ENCODE results near the gene IP6K2.
"Not testable (repeated sequence)": the region's sequence is repeated elsewhere in the genome, so short reads cannot be mapped to it uniquely, and the experiment has no call there.

Gene IP6K2, protein sequence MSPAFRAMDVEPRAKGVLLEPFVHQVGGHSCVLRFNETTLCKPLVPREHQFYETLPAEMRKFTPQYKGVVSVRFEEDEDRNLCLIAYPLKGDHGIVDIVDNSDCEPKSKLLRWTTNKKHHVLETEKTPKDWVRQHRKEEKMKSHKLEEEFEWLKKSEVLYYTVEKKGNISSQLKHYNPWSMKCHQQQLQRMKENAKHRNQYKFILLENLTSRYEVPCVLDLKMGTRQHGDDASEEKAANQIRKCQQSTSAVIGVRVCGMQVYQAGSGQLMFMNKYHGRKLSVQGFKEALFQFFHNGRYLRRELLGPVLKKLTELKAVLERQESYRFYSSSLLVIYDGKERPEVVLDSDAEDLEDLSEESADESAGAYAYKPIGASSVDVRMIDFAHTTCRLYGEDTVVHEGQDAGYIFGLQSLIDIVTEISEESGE

DNA sequence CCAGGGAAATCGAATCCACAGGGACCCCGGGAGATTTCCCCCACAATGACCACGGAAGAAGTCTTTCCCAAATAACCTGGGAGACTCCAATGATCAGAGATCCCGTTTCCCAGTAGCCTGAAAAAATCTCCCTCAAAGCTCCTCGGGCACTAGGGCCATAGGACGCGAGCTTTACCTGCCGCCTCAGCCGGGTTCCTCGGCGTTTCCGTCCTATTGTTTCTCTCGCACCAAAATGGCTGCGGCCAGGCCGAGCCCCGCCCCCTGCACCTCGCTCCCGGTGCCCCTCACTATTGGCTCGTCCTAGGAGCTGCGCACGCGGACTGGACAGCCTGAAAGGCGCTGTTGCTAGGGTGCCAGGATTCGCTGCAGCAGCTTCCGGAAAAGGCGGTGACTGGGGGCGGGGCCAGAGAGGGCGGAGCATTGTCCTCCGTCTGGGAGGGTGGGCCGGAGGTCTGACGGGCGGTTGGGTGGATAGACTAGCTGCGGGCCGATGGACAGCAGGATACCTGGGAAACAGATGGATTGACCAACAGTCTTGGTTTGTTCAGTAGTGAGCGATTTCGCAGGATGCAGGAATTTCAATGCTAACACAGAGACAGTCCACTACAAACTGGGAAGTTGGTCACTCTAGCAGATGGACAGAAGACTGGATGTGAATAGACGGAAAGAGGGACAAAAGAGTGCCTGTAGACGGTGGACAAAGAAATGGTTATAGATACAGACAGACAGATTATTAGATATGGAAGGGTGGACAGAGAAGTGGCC is at the start of gene IP6K2:
Gene IP6K2 (minus strand): TSS at position 240 of the 765 bp plus-strand sequence. CDS start 21,930 bp downstream, outside the sequence.
- peak; percentile 99 for DNase-seq

DNA sequence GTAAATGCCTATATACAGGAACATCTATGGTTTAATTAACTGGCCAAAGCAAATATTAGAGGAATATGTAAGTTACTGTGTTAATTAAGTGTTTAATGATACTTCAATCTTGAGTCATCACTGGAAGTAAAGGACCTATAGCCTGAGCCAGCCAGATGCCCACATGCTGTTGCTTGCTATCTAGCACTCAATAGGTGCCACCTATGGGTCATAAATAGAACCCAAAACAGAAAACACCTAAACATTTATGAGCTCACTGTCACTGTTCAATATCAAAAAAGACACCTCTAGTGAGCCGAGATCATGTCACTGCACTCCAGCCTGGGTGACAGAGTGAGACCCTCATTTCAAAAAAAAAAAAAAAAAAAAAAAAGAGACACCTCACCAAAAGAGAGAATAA is 48.4 kb upstream of the IP6K2 start:
- DNase-seq = no peak

DNA sequence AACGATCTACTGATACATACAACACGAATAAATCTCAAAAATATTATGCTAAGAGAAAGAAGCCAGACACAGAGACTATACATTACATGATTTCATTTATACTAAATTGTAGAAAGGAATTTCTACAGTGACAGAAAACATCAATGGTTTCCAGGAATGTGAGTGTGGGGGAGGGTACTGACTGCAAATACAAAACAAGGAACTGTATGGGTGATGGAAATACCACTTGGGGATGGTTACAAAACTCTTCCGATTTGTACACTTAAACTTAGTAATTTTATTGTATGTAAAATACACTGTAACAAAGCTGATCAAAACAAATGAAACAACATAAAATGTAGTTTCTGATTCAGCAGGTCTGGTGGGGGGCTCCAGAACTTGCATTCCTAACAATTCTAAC is 45.8 kb upstream of the IP6K2 start:
- DNase-seq = no peak

DNA sequence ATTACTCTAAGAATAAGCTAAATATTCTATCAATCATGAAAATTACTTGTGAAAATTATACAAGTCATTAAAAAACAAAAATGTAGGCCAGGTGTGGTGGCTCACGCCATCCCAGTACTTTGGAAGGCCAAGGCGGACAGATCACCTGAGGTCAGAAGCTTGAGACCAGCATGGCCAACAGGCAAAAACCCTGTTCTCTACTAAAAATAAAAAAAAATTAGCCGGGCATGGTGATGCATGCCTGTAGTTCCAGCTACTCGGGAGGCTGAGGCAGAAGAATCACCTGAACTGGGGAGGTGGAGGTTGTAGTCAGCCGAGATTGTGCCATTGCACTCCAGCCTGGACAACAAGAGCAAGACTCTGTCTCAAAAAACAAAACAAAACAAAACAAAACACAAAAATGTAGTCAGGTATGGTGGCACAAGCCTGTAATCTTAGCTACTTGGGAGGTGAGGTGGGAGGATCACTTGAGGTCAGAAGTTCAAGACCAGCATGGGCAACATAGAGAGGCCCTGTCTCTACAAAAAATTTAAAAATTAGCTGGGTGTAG is 43.0 kb upstream of the IP6K2 start:
- not testable (repeated sequence) for DNase-seq

DNA sequence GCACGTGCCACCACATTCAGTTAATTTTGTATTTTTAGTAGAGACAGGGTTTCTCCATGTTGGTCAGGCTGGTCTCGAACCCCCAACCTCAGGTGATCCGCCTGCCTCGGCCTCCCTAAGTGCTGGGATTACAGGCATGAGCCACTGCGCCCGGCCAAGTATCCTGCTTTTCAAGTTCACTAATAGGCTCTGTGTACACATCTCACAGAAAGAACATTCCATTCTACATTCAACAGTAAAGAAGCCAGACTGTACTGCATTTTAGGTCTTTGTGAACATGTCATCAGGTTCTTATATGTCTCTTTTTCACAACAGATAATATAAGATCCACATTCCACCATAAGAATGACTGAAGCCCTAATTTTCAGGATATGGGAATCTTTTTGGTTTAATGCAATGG is 42.5 kb upstream of the IP6K2 start:
- DNase-seq = not testable (repeated sequence)

DNA sequence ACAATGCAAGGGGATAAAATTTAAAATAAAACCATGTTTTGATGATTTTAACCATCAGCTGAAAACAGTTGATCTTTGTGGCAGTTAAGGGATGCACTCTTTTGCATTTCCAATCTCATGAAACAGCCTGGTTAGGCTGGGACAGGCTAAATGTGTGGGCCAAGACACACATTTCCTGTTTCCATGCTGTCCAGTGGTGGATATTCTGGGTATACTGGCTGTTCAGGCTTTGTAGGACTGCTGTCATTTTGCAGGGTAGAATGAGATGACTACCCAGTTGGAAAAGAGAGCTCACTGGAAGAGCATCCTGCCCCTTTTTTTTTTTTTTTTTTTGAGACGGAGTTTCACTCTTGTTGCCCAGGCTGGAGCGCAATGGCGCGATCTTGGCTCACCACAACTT is 42.0 kb upstream of the IP6K2 start:
- DNase-seq = no peak

DNA sequence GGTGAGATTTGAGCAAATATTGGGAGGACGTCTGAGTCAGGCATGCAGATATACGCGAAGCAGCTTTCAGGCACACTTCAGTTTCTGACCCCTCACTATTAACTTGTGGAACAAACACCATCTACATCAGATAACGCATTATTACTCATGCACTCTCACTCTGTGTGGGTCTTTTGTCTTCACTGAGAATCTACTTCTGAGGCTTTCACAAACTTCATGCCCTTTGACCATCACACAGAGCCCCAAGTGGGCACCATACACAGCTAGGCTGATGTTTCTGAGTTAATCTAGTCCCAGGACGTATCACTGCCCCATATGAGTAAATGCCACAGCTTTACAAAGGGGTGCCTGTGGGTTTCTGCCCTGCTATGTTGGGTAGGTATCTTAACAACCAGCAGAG is 39.6 kb upstream of the IP6K2 start:
- no peak for DNase-seq

DNA sequence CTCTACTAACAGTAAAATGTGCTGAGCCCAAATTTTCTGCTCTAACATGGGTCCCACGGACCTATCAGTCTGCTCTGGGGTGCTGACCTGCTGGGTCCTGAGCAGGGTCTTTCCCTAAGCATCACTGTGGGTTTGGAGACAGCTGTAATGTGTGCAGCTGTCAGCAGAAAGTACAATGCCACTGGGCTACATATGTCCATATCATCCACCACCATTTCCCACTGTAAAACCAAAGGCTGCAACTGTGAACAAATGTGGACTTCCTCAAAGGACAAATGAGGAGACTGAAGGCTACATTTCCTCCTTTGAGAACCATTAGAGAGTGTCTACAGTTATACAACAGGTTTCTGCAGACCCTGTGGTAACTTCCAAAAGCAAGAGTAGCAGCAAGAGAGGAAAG is 33.8 kb upstream of the IP6K2 start:
- no peak for DNase-seq

DNA sequence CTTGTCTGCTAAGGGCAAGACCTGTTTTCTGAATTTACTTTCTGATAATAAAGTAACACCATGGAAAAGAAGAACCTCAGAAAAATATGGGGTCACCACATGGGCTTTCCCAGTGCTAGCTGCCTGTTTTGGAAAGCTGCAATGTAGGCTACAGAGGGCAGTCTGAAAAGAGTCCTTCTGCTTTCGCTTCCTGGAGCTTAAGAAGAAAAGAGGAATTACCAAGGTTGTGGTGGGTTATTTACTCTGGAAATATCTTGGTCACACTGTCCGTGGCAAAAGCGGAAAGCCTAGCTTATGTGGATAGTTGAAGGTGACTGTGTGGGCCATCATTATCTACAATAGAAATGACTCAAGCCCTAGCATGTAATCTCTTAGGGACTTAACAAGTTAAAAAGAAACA is 31.7 kb upstream of the IP6K2 start:
- no peak for DNase-seq

DNA sequence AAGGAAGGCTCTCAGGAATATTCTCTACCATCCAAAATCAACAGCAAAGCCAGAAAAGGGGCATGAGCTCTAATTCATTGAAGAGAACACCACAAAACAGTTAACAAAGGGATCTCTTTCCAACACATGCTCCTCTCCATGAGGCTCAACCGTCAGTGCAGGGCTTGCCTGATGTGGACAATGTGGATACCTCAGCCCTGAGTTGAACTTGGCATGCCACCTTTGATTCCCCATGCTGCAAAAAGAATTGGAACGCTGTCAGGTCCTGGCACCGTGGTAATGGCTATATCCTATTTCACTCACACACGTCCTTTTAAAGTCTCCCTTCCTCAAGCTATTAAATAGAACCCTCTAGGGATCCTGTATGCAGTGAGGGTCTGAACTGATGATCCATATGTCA is 30.7 kb upstream of the IP6K2 start:
- no peak for DNase-seq

DNA sequence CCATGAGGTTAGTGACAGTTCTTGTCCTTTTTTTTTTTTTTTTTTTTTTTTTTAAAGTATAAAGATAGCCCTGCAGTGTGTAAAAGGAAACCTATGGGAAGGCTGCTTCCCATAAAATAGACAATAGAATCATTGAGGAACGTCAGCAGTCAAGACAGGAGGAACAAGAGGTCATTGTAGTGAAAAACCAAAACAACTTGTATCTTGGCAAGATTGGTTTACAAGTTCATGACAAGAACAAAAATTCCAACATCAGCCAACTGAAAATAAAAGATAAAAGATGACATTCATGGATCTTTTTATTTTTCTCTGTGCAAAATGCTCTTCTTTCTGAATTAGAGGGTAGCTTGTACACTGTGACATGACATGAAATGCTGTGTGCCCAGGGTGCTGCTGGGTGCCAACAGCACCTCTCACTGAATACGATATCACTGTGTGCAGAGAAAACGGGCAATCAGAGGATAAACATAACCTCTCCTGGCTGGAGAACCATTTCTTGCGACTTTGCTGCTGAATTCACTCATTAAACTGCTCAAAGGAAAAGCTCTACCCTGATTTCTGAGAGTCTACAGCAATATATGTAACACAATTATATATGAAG is 30.1 kb upstream of the IP6K2 start:
- DNase-seq = no peak

DNA sequence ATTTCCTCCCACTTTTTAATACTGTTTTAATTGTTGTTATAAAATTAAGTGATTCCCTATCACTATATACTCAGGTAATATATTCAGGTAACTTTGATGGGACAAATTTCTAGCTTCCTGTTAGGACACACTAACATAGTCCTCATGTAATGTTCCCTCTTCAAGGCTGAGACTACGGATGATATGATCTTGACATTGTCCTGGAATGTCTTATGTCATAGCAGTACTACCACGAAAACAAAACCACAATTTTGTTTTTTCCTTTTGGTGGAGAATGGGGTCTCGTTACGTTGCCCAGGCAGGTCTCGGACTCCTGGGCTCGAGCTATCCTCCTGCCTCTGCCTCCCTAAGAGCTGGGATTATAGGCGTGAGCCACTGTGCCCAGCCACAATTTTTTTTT is 26.8 kb upstream of the IP6K2 start:
- no peak for DNase-seq

DNA sequence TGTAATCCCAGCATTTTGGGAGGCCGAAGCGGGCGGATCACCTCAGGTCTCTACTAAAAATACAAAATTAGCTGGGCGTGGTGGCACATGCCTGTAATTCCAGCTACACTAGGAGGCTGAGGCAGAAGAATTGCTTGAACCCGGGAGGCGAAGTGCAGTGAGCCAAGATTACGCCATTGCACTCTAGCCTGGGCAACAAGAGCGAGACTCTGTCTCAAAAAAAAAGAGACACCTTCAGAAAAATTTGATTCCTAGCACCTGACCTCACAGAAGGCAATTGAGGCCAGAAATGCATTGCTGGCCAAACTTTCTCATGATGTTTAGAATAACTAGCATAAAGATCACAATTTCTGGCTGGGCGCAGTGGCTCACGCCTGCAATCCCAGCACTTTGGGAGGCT is 24.2 kb upstream of the IP6K2 start:
- DNase-seq = not testable (repeated sequence)

DNA sequence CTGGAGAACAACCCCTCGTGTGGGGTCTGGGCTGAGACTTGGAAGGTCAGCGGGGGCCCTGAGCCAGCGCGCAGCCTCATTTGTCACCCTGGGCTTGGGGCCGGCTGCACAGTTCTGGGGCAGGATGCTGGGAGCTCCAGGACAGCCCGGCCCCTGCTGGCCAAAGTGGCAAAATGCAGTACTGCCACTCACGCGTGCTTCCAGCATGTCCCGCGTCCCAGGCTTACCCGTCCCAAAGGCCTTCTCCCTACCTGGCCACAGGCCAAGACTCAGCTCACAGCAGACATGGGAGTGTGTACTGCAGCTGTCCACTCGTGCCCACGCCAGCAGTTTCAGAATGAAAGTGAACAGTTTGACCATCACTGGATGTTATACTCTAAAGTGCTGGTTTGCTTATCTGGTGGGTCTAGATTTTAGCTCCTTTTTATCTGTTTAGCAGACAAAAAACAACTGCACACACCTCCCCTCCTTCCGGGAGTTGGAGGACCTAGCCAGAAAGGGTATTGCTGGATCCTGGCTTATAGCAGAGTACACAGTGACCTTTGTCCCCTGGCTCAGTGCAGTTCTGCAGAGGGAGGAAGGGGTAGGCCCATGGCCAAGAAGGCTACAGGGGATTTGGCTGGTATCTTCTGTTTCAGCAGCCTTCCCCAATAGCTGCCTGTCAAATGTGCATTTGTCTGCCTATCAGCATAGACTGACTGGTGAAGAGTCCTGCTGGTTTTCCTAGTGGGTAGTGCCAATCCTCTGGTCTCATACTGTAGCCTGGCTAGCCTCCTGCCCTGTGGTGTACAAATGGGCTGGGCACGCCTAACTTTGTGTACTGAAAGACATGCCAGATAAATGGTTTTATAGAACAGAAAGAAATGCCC is 23.2 kb upstream of the IP6K2 start:
- DNase-seq = peak; percentile 30

DNA sequence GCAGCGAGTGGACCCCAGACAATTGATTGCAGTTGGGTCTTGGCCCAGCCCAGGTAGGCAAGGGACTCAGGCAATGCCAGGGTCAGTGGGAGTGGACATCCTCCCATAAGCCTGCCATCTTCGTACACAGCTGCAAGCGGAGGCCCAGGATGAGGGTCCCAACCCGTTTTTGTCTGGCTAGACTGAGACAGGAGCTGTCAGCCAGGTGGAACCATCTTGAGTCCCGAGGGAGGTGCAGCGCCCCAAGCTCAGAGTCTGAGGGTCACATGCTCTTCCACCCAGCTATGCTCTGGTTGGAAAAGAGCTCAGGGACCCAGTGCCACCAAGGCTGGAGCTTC is 22.6 kb upstream of the IP6K2 start:
- no peak for DNase-seq

DNA sequence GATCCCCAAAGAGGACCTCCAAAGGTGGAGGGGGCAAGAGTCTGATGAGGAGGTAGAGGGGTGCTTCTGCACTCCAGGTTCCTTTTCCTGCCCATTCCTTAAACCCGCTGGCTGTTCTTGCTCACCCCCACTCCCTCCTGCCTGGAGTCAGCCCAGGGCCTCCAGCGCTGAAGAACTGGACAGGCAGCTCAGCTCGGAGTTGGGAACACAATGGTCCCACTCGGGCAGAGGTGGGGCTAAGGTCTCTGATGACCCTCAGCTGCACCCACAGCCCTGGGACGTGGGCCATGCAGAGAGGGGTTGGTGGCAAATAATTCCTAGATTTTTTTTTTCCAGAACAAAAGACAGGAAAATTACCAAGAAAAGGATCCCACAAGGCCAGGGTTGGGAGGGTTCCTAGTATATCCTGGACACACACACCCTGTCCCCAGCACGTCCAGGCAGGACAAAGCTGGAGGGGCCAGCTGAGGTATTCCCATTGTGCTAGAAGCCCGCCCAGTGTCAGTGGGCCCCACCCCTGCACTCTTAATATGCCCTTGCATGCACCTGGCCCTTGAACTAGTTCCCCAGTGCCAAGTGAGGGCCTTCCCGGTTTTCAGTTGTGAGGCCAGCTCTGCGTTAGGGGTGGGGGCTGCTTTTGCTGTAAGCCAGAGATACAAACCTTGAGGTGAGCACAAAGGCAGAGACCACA is 22.1 kb upstream of the IP6K2 start:
- no peak for DNase-seq

DNA sequence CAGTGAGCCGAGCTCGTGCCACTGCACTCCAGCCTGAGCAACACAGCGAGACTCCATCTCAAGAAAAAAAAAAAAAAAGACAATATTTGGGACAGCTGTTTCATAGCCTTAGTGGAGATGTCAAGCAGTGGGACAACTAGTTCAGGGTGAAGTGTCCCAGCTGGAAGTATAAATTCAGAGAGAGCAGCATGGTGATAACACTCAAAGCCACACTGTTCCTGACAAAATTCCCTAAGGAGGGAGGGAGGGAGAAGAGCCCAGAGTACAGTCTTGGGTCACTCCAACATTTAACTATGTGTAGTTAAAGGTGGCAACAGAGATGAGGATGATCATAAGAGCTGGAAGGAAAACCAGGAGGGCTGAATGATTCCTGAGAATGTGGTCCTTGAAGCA is 21.1 kb upstream of the IP6K2 start:
- no peak for DNase-seq

DNA sequence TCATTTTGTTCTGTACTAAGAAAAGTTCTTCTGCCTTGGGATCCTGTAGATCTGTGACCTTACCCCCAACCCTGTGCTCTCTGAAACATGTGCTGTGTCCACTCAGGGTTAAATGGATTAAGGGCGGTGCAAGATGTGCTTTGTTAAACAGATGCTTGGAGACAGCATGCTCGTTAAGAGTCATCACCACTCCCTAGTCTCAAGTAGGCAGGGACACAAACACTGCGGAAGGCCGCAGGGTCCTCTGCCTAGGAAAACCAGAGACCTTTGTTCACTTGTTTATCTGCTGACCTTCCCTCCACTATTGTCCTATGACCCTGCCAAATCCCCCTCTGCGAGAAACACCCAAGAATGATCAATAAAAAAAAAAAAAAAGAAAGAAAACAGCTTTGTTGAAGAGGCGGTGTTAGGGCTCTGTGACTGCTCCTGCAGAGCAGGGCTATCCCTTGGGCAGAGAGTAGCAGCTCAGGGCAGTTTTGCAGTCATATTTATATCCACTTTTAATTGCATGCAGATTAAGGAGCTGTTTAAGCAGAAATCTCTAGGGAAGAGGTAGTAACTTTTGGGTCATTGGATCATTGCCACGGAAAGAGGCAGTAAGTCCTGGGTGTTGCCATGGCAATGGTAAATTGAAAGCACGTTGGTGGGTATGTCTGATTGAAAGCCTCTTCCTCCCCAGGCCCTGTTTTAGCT is 18.2 kb upstream of the IP6K2 start:
- DNase-seq = not testable (repeated sequence)

DNA sequence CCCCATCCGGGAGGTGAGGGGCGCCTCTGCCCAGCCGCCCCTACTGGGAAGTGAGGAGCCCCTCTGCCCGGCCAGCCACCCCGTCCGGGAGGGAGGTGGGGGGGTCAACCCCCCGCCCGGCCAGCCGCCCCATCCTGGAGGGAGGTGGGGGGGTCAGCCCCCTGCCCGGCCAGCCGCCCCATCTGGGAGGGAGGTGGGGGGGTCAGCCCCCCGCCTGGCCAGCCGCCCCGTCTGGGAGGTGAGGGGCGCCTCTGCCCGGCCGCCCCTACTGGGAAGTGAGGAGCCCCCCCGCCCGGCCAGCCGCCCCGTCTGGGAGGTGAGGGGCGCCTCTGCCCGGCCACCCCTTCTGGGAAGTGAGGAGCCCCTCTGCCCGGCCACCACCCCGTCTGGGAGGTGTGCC is 17.5 kb upstream of the IP6K2 start:
- DNase-seq = not testable (repeated sequence)

DNA sequence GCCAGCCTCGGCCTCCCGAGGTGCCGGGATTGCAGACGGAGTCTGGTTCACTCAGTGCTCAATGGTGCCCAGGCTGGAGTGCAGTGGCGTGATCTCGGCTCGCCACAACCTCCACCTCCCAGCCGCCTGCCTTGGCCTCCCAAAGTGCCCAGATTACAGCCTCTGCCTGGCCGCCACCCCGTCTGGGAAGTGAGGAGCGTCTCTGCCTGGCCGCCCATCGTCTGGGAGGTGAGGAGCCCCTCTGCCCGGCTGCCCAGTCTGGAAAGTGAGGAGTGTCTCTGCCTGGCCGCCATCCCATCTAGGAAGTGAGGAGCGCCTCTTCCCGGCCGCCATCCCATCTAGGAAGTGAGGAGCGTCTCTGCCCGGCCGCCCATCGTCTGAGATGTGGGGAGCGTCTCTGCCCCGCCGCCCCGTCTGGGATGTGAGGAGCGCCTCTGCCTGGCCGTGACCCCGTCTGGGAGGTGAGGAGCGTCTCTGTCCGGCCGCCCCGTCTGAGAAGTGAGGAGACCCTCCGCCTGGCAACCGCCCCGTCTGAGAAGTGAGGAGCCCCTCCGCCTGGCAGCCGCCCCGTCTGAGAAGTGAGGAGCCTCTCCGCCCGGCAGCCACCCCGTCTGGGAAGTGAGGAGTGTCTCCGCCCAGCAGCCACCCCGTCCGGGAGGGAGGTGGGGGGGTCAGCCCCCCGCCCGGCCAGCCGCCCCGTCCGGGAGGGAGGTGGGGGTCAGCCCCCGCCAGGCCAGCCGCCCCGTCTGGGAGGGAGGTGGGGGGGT is 16.9 kb upstream of the IP6K2 start:
- DNase-seq = not testable (repeated sequence)

DNA sequence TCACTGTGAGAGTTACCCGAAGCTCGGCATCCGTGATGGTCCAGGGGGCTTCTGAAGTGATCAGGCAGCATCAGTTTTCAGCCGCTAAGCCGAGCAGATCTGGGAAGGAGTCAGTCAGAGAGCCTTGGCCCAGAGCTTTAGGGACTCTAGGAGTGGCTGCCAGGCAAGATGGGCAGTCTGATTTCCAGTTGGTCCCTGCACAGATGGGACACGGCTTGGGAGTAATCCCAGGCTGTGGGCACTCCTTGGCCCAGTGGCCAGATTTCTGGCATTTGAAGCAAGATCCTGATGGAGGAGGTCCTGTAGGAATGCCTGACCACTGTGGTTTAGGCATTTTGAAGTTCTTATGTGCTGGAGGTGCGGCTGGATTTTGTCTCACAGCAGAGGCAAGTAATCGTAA is 10.5 kb upstream of the IP6K2 start:
- no peak for DNase-seq

Measured in stimulated activated naive CD4-positive, alpha-beta T cell treated with Interleukin-2 at 50 U/mL for 16 hours (primary cell).